ENCODE data around the gene OPN4. TPM values are rescaled to one million over a fixed set of nuclear protein-coding genes. Genes with fewer than 3 reads are reported as not detected.

OPN4 gene
- polyA plus RNA-seq, 2 of the 4 experiments (the other 2 are of a cell fraction) = not detected

DNA sequence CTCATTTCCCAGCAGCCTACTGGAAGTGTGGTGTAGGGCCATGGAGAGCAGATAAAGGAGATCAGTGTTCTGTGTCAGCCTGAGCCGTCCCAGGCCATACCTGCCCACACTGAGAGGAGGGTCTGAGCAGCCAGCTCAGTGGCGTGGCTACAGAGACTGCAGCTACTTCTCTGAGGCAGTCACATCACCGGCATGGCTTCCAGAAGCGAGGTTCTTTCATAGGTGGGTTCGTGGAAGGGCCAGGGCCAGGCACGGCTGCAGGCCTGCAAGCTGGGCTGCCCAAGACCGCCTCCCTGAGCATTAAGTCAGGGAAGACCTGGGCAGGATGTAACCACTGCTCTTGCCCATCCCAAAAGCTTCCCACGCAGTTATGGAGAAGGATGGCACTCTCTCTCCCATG, 48.8 kb downstream of the OPN4 start:
- TF ChIP-seq TFCP2L1 (CRISPR knock-in tag; IDR thresholded peaks at IDR 0.05) = no peak
- no peak for TF ChIP-seq MYC (IDR thresholded peaks at IDR 0.05; ENCODE audit: borderline replicate concordance, low read length)
- TF ChIP-seq RAD21 (conservative IDR thresholded peaks at IDR 0.05 in 1 of 2, IDR thresholded peaks at IDR 0.05 in 1 of 2) = no peak
- TF ChIP-seq, protein P1, sequence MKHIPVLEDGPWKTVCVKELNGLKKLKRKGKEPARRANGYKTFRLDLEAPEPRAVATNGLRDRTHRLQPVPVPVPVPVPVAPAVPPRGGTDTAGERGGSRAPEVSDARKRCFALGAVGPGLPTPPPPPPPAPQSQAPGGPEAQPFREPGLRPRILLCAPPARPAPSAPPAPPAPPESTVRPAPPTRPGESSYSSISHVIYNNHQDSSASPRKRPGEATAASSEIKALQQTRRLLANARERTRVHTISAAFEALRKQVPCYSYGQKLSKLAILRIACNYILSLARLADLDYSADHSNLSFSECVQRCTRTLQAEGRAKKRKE (CRISPR knock-in tag; IDR thresholded peaks at IDR 0.05; ENCODE audit: low read depth) = no peak
- no peak for TF ChIP-seq FOXS1 (CRISPR knock-in tag; IDR thresholded peaks at IDR 0.05)
- TF ChIP-seq FOSL2 (IDR thresholded peaks at IDR 0.05) = no peak
- TF ChIP-seq FOSL2 (CRISPR knock-in tag; IDR thresholded peaks at IDR 0.05) = no peak
- TF ChIP-seq POLR2A (IDR thresholded peaks at IDR 0.05; ENCODE audit: low read length) = no peak
- no peak for TF ChIP-seq SREBF2 (IDR thresholded peaks at IDR 0.05)
- no peak for TF ChIP-seq CBX8 (IDR thresholded peaks at IDR 0.05)
- TF ChIP-seq, protein P2, sequence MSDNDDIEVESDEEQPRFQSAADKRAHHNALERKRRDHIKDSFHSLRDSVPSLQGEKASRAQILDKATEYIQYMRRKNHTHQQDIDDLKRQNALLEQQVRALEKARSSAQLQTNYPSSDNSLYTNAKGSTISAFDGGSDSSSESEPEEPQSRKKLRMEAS (IDR thresholded peaks at IDR 0.05) = no peak
- TF ChIP-seq RNF2 (IDR thresholded peaks at IDR 0.05; ENCODE audit: borderline replicate concordance, low read depth) = no peak
- TF ChIP-seq, protein P3, sequence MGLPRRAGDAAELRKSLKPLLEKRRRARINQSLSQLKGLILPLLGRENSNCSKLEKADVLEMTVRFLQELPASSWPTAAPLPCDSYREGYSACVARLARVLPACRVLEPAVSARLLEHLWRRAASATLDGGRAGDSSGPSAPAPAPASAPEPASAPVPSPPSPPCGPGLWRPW (IDR thresholded peaks at IDR 0.05) = no peak
- no peak for TF ChIP-seq ZFP36 (IDR thresholded peaks at IDR 0.05; ENCODE audit: borderline replicate concordance, partially characterized antibody)
- TF ChIP-seq EHF (CRISPR knock-in tag; IDR thresholded peaks at IDR 0.05) = no peak
- no peak for TF ChIP-seq MAFK (IDR thresholded peaks at IDR 0.05; ENCODE audit: partially characterized antibody)
- TF ChIP-seq CHD4 (IDR thresholded peaks at IDR 0.05; ENCODE audit: borderline replicate concordance) = no peak
- TF ChIP-seq, protein P4, sequence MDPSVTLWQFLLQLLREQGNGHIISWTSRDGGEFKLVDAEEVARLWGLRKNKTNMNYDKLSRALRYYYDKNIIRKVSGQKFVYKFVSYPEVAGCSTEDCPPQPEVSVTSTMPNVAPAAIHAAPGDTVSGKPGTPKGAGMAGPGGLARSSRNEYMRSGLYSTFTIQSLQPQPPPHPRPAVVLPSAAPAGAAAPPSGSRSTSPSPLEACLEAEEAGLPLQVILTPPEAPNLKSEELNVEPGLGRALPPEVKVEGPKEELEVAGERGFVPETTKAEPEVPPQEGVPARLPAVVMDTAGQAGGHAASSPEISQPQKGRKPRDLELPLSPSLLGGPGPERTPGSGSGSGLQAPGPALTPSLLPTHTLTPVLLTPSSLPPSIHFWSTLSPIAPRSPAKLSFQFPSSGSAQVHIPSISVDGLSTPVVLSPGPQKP (IDR thresholded peaks at IDR 0.05; ENCODE audit: low read depth, low read length) = no peak
- TF ChIP-seq KDM1A (IDR thresholded peaks at IDR 0.05; ENCODE audit: low read depth) = no peak
- Histone ChIP-seq H3K4me3 (no peak overlapping the region), H3K27ac (no peak overlapping the region), H3K4me1 (no peaks in the 10 kb centered on the region), H3K9me3 (no peaks in the 10 kb centered on the region), H3K4me2 (no peak overlapping the region)
- DNase-seq (ENCODE audit: low read depth in 1 of 2, low spot score in 1 of 2) (no peak), FAIRE-seq (no peak), ATAC-seq (no peak)
- POLR2A ChIA-PET = no interaction called here
- CTCF ChIA-PET = interaction anchor here (1.5 to 3.0 kb wide), 3 partner anchors 10 to 197 kb away, joined by 8 to 20 read pairs (median 8); no protein-coding TSS in a partner anchor
- 71% methylated on average over 8 of the region's 8 CpGs for WGBS (ENCODE audit: missing lambda C conversion rate)

DNA sequence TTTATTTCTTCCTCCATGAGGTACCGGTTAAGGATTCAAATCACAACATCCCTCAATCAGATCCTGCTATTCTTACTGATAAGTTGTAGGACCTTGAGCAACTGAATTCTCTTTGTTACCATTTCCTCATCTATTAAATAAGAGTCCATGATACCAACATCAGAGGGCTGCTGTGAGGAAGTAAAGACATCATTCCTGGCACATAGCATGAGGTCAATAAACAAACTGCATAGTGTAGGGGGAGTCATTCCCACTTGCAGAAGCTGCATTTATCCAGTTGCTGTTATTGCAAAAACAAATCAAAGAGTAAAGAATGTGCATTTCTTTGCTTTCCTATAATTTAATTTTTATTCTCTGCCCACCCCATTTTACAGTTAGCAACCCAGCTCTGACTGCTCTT, 50.8 kb downstream of the OPN4 start:
- FAIRE-seq (no peak), ATAC-seq (no peak), DNase-seq (ENCODE audit: low read depth in 1 of 2, low spot score in 1 of 2) (no peak)
- POLR2A ChIA-PET = no interaction called here
- H3K4me3 ChIP-seq = no peak overlapping the region
- no peak overlapping the region for H3K27ac ChIP-seq
- WGBS (ENCODE audit: missing lambda C conversion rate) = 97% methylated on average over 1 of the region's 1 CpG
- CTCF ChIA-PET = interaction anchor here (0.8 kb wide), 1 partner anchor 20 kb away, joined by 3 read pairs; no protein-coding TSS in a partner anchor
- no peak overlapping the region for H3K4me2 ChIP-seq
- H3K9me3 ChIP-seq = no peaks in the 10 kb centered on the region
- no peak for TF ChIP-seq ZFP36 (IDR thresholded peaks at IDR 0.05; ENCODE audit: borderline replicate concordance, partially characterized antibody)
- no peak for TF ChIP-seq HEYL (CRISPR knock-in tag; IDR thresholded peaks at IDR 0.05)
- TF ChIP-seq, protein P1 (CRISPR knock-in tag; IDR thresholded peaks at IDR 0.05; ENCODE audit: low read depth) = no peak
- no peak for TF ChIP-seq SREBF2 (IDR thresholded peaks at IDR 0.05)
- TF ChIP-seq, protein P5, sequence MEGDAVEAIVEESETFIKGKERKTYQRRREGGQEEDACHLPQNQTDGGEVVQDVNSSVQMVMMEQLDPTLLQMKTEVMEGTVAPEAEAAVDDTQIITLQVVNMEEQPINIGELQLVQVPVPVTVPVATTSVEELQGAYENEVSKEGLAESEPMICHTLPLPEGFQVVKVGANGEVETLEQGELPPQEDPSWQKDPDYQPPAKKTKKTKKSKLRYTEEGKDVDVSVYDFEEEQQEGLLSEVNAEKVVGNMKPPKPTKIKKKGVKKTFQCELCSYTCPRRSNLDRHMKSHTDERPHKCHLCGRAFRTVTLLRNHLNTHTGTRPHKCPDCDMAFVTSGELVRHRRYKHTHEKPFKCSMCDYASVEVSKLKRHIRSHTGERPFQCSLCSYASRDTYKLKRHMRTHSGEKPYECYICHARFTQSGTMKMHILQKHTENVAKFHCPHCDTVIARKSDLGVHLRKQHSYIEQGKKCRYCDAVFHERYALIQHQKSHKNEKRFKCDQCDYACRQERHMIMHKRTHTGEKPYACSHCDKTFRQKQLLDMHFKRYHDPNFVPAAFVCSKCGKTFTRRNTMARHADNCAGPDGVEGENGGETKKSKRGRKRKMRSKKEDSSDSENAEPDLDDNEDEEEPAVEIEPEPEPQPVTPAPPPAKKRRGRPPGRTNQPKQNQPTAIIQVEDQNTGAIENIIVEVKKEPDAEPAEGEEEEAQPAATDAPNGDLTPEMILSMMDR (IDR thresholded peaks at IDR 0.05) = no peak
- TF ChIP-seq, protein P6, sequence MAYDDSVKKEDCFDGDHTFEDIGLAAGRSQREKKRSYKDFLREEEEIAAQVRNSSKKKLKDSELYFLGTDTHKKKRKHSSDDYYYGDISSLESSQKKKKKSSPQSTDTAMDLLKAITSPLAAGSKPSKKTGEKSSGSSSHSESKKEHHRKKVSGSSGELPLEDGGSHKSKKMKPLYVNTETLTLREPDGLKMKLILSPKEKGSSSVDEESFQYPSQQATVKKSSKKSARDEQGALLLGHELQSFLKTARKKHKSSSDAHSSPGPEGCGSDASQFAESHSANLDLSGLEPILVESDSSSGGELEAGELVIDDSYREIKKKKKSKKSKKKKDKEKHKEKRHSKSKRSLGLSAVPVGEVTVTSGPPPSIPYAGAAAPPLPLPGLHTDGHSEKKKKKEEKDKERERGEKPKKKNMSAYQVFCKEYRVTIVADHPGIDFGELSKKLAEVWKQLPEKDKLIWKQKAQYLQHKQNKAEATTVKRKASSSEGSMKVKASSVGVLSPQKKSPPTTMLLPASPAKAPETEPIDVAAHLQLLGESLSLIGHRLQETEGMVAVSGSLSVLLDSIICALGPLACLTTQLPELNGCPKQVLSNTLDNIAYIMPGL (CRISPR knock-in tag; IDR thresholded peaks at IDR 0.05; ENCODE audit: borderline replicate concordance) = no peak
- no peak for TF ChIP-seq RFX5 (IDR thresholded peaks at IDR 0.05)
- TF ChIP-seq, protein P7, sequence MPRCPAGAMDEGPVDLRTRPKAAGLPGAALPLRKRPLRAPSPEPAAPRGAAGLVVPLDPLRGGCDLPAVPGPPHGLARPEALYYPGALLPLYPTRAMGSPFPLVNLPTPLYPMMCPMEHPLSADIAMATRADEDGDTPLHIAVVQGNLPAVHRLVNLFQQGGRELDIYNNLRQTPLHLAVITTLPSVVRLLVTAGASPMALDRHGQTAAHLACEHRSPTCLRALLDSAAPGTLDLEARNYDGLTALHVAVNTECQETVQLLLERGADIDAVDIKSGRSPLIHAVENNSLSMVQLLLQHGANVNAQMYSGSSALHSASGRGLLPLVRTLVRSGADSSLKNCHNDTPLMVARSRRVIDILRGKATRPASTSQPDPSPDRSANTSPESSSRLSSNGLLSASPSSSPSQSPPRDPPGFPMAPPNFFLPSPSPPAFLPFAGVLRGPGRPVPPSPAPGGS (IDR thresholded peaks at IDR 0.05) = no peak
- TF ChIP-seq CEBPB (IDR thresholded peaks at IDR 0.05) = no peak
- H3K4me1 ChIP-seq = no peaks in the 10 kb centered on the region

Data from A549 (cell line).